PFSK-1 (cell line): ENCODE data around the gene CACNA1H.

Source experiments
- FOXP2 ChIP-seq: optimal IDR thresholded peaks from 2 replicates; pipeline ENCODE3; 2011; ENCODE audit warnings: borderline replicate concordance, control low read depth, inconsistent platforms; ENCODE audit not compliant: insufficient read depth; ENCODE audit errors: extremely low read length, extremely low read depth
- POLR2AphosphoS5 ChIP-seq: IDR thresholded peaks from 2 replicates; pipeline ENCODE4 v1.6.1; 2012; ENCODE audit warnings: low read depth, mild to moderate bottlenecking, control low read depth, low read length, moderate library complexity
- REST ChIP-seq, 2 experiments: IDR thresholded peaks; 2 replicates each; pipeline versions ENCODE4 v1.6.1 to v1.8.0; 2011 to 2012; ENCODE audit warnings: low read depth in 2 of 2, low read length in 2 of 2, control low read depth in 1 of 2, inconsistent platforms in 1 of 2, mild to moderate bottlenecking in 1 of 2, moderate library complexity in 1 of 2; ENCODE audit not compliant: insufficient read depth in 1 of 2
- SIN3A ChIP-seq: IDR thresholded peaks from 2 replicates; pipeline ENCODE4 v1.6.1; 2012; ENCODE audit warnings: mild to moderate bottlenecking, low read length, moderate library complexity, borderline replicate concordance; ENCODE audit not compliant: insufficient read depth
- TAF1 ChIP-seq: IDR thresholded peaks from 2 replicates; pipeline ENCODE4 v1.6.1; 2012; ENCODE audit warnings: low read length, control low read depth, borderline replicate concordance; ENCODE audit not compliant: insufficient read depth

Gene CACNA1H

GRCh38 chr16:1195393-1195666 lies 42.4 kb downstream of the CACNA1H start:
- TF ChIP-seq FOXP2 (no peak), TAF1 (no peak), REST (IDR thresholded peaks at IDR 0.05; ENCODE audit: insufficient read depth in 1 of 2, low read depth in 2 of 2, low read length in 2 of 2) (no peak), POLR2AphosphoS5 (no peak), SIN3A (no peak)

- peak; percentile 24 for TF ChIP-seq FOXP2
- no peak for TF ChIP-seq SIN3A
- no peak for TF ChIP-seq POLR2AphosphoS5
- TF ChIP-seq REST (IDR thresholded peaks at IDR 0.05; ENCODE audit: insufficient read depth in 1 of 2, low read depth in 2 of 2, low read length in 2 of 2) = no peak
- TF ChIP-seq TAF1 = no peak
These were observed 43.6 kb downstream of the CACNA1H start for GRCh38 chr16:1196494-1196893.

GRCh38 chr16:1197237-1197866 lies 44.4 kb downstream of the CACNA1H start:
- no peak for TF ChIP-seq TAF1
- no peak for TF ChIP-seq POLR2AphosphoS5

GRCh38 chr16:1198194-1198593 lies 45.3 kb downstream of the CACNA1H start:
- TF ChIP-seq REST (IDR thresholded peaks at IDR 0.05; ENCODE audit: insufficient read depth in 1 of 2, low read depth in 2 of 2, low read length in 2 of 2) (no peak), TAF1 (no peak), FOXP2 (no peak)

GRCh38 chr16:1199347-1200013 lies 46.6 kb downstream of the CACNA1H start:
- TF ChIP-seq SIN3A (no peak), REST (IDR thresholded peaks at IDR 0.05; ENCODE audit: insufficient read depth in 1 of 2, low read depth in 2 of 2, low read length in 2 of 2) (no peak)
